ENCODE data around the gene HIF1AN.

GRCh38 chr10:100519311-100520051 is 16.3 kb upstream of the HIF1AN start, which contains the start of gene SEC31B:
- TF ChIP-seq SPI1 (IDR thresholded peaks at IDR 0.05; ENCODE audit: borderline replicate concordance, low read depth) (no peak), CTCF (IDR thresholded peaks at IDR 0.05; ENCODE audit: insufficient read depth, low read length) (no peak), POLR2AphosphoS5 (IDR thresholded peaks at IDR 0.05; ENCODE audit: low read depth) (no peak), GABPA (IDR thresholded peaks at IDR 0.05; ENCODE audit: low read depth) (no peak), REST (IDR thresholded peaks at IDR 0.05; ENCODE audit: insufficient replicate concordance, low read depth) (no peak)

All from HL-60 (cell line).